ENCODE results near the gene KRT28.
"Not testable (repeated sequence)": the region's sequence is repeated elsewhere in the genome, so short reads cannot be mapped to it uniquely, and the experiment has no call there.

KRT28 gene

GRCh38 chr17:40818733-40819527, 19.2 kb upstream of the KRT28 start:
- peak; percentile 18 to 76 for DNase-seq

DNA sequence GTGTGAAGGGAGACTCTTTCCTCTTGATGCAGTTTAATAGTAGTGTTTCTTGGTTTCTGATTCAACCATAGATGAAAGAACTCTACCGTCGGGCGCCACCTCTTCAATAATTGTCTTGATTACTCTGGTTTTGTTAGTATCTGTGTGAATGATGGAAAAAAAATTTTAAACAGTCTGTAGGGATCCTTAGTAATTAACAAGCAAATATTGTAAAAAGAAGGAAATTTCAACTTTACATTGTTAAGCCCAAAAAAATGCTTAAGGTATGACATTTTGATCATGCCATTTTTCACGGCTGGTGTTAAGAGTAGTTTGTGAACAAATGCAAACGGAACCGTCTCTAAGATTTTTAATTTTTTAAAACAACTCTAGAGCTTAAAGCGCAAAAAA, 18.6 kb upstream of the KRT28 start:
- DNase-seq = no peak

DNA sequence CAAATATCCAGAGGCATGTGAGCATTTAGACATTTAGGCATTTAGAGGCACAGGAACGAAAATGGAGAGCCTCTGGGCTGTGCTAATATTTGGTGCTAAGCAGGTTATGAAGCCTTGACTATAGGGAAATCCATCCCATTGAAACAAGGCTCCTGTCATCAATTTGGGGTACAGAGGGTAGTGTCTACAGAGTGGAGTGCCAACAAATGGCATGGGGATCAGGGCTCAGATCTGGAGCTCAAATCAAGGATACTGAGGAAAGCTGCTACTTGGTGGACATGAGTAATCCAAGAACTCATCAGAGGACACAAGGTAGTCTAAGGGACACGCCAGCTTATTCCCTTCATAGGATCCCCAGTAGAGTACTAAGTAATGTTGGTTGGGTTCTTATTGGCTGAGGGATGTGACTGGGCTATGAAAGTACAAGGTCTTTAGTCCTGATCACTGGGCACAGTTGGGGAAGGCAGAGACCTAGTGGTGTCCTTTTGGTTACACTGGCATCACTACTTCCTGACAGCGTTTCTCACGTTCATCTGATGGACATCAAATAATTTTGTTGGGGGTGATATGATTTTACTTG, 17.4 kb upstream of the KRT28 start:
- DNase-seq = no peak

GRCh38 chr17:40816569-40816968, 16.8 kb upstream of the KRT28 start:
- DNase-seq = no peak

DNA sequence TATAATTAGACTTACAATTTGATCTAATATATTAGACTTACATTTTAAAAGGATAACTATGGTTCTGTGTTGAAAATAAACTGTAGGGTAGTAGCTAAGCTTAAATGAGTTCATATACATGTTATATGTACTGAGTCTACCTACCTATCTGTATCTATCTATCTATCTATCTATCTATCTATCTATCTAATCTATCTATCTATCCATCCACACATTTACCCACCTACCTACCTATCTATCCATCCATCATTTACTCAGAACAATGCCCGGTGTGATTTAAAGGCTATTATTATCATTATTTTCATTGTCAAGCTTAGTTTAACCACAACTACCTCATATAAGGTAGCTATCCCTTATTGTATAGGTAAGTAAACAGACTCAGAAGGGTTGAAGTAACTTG, 15.6 kb upstream of the KRT28 start:
- no peak for DNase-seq

GRCh38 chr17:40814657-40815056, 14.9 kb upstream of the KRT28 start:
- not testable (repeated sequence) for DNase-seq

DNA sequence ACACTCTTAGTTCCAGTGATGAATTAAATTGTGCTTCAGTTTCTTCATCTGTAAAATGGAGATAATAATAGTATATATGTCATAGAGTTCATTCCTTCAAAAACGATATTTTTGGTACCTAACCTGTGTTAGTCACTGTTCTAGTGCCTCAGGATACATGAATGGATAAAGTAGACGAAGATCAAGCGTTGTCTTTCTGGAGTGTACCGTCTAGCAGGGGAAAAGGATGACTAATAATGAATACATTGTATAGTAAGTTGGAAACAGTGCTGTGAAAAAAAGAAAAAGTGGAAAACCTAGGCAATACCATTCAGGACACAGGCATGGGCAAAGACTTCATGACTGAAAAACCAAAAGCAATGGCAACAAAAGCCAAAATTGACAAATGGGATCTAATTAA, 14.0 kb upstream of the KRT28 start:
- no peak for DNase-seq

- no peak for DNase-seq
Measured at GRCh38 chr17:40812639-40813038, 12.9 kb upstream of the KRT28 start.

DNA sequence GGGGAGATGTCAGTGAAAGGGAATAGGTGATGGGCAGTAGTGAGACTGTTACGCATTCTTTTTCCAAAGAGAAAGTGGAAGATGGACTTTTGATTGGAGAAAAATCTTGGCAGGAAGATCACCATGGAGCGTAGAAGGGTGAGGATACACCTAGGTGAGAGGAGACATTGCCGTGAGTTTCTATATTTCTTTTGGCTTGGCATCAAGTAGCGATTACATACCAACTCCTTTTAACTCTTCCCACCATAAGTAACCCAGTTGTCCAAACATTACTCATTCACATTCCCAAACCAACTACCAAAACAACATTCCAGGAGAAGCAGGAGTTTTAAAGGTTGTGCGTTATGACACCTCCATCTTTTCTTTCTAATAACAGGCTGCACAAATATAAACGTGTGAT, 10.7 kb upstream of the KRT28 start:
- no peak for DNase-seq

DNA sequence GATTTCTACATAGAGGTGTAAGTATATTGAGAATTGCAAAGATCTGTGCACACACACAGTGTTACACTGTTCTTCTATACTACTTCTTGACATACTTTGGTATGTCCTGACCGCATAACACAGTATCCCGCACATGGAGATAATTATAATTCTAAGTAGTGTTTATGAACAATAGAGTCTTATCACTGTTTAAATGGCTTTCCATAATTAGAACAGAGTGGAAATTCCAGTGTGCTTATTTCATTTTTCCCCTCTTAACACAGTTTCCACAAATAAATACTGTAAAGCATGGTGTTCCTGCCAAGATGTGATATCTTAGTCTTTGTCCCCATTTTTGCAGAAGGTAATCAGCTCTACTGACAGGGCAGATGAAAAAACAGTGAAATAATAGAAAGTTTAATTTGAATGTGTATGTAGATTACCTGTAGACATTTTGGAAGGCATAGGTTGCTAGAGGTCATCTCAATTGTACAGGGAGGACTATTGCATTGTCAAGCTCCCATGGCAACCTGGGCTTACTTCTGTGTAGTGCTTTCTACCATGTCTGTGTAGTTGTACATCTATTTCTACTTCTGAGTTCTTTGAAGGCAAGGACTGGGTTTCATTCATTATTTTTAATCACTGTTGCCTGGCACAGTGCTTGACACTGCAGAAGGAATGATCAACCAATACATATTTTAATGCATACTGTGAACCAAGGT, 10.1 kb upstream of the KRT28 start:
- no peak for DNase-seq

GRCh38 chr17:40806131-40806530, 6.4 kb upstream of the KRT28 start:
- DNase-seq = no peak

GRCh38 chr17:40803617-40804082, 3.9 kb upstream of the KRT28 start:
- peak in 1 of 2 experiments; percentile 71 for DNase-seq

GRCh38 chr17:40801157-40801556, 1.4 kb upstream of the KRT28 start:
- no peak for DNase-seq

DNA sequence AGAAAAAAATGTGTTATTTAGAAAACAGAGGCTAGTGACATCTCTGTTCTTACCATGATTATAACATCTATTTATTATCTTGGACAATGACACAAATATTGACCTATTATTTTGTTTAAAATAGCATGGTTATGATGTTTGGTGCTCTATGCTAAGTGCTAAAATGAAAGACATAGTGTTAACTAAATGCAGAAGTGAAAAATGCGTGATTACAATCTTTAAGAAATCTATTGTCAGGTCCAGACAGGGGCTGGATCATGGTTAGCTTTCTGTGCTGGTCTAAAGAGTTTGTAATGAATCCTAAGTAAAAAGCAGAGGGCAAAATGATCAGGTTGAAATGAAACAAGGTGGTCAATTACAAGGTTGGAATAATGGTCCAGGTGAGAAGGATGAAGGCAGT, 622 bp upstream of the KRT28 start:
- DNase-seq = no peak

DNA sequence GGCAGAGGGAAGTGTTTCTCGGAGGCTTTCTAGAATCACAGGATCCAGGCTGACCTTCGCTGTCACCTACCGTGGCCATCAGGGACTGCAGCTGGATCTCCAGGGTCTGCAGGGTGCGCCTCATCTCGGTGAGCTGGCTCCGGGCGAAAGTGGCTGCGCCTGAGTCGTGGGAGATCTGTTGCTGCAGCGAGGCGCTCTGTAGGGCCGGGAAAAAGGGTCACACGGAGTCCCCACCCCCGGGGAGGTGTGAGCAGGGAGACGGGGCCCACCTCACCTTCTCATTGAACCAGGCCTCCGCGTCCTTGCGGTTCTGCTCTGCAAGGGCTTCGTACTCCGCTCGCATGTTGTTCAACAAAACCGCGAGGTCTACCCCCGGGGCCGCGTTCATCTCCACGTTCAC, 2.9 kb downstream of the KRT28 start:
- no peak for DNase-seq

DNA sequence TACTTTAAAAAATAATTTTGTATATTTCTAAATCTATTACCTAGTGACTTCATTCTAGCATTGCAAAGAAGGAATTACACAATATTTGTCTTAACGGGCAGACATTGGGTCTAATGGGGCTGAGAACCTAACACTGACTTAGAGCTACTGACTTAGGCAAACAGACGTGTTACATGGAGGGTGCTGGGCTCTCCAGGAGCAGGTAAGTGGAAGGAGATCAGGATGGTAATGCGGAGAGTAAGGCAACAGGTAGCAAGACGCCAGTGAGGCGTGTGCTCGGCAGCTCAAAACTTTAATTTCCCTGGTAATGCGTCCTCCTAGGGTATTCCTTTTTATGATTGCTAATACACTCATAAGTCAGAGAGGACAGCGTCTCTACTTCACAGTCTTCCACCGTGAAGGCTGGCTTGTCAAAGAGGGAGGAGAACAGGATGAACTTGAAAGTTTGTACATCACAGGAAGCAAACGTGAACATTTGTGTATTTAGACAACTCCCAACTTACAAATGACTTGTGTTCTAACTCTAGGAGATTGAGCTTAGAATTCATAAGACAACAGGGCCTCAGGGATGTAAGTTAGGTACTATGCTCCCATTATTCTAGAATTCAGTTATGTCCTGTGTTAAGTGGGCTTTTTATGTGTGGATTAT, 4.6 kb downstream of the KRT28 start:
- no peak for DNase-seq

DNA sequence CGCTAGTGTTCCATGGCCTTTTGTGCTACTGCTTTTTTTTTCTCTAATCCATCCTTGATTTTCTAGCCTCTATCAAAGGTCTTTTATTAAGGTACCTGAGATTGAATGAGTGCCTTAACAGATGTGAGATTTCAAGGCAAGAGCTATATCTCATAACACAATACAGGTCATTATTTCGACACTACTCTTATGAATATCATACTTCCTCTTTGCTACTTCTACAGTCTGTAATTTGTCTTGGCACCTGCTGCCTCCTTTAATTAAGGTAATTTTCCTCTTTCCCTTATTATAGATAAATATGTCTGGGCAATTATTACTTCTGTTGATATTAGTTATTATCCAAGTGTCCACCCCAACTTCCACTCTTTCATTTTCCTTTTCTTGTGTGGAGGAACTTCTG, 5.3 kb downstream of the KRT28 start:
- no peak for DNase-seq

DNA sequence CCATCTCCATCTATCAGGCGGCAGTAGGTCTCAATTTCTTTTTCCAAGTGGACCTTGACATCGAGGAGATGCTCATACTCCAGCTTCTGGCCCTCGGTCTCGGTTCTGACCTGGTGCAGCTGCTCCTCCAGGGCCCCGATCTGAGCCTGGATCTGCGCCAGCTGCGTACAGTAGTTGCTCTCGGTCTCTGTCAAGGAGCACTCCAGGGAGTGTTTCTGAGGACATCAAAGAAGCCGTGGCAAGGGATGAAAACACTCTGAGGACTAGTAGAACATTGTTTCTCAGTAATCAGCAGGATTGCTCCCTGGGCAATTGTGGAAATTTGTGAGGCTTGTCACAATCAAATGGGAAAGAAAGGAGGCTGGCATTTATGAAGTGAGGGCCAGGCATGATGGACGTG, 5.9 kb downstream of the KRT28 start:
- DNase-seq = no peak

DNA sequence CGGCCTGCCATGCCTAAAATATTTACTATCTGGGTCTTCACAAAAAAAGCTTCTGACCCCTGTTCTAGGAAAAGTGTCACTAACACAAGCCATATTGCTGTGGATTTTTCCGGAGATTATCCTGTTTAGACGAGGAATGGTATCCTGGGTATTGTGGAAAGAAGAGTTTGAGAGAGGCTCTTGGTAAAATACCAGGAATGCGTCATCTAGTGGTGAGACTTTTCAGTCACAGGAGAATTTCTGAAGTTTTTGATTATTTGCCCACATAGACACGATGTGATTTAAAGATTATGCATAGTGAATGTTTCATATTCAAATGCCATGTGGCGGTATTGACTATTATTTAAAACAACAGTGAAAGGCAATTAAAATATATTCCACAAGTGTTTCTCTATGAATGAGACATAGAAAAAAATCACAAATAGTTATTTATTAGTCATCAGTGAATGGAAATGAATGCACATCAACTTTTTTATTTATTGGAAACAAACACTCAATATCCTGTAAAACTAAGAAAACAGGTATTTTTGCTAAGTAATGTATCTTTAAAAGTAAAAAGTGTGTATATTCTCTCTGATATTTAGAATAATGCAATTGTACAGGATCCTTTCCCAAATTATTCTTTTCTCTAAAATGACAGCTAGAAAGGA, 7.8 kb downstream of the KRT28 start:
- peak in 1 of 2 experiments; percentile 32 for DNase-seq

GRCh38 chr17:40791111-40791510, 8.6 kb downstream of the KRT28 start:
- DNase-seq = no peak

- DNase-seq = no peak
Measured at GRCh38 chr17:40782450-40782849, 17.3 kb downstream of the KRT28 start, which contains the start of gene KRT27. Gene KRT27 (minus strand): TSS chr17:40782550. CDS start chr17:40782493, 57 bp downstream.

DNA sequence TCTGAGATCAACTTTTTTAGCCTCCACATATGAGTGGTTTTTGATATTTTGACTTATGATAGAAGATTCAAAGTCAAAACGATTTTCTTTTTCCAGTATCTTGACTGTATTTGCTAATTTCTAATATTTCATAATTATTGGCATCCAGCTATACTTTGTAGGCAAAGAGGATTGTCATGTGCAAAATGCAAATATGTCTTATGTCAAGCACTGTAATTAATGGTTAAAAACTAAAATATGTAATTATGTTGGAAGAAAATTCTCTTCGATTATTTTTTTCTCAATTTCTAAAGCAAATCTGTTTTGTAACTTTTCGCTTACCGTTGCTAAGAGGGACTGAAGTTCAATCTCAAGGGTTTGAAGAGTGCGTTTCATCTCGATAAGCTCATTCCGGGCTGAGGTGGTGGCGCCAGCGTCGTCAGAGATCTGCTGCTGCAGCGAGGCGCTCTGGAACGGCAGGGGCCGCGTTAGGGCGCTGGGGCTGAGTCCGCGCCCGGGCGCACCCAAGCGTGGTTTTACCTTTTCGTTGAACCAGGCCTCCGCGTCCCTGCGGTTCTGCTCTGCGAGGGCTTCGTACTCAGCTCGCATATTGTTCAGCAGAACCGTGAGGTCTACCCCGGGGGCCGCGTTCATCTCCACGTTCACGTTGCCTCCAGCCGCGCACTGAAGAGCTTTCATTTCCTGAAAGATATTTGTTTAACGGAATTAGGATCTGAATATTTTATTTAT, 20.4 kb downstream of the KRT28 start:
- no peak for DNase-seq

Measured in SW 1271 (cell line).